ENCODE data around the gene LAMA4. TPM values are rescaled to one million over a fixed set of nuclear protein-coding genes. Genes with fewer than 3 reads are reported as not detected.

LAMA4 gene
- total RNA-seq, 1 experiment from 2014 or later: 18.4 TPM

- DNase-seq (ENCODE audit: low spot score): no peak
Observed at GRCh38 chr6:112085286-112086065, 168.9 kb downstream of the LAMA4 start.

GRCh38 chr6:112081569-112081968, 172.8 kb downstream of the LAMA4 start:
- DNase-seq (ENCODE audit: low spot score): no peak

GRCh38 chr6:112066606-112067005, 187.8 kb downstream of the LAMA4 start:
- DNase-seq (ENCODE audit: low spot score): no peak

GRCh38 chr6:112065426-112065986, 188.9 kb downstream of the LAMA4 start:
- DNase-seq (ENCODE audit: low spot score): no peak

GRCh38 chr6:112062966-112063365, 191.4 kb downstream of the LAMA4 start:
- no peak for DNase-seq (ENCODE audit: low spot score)

GRCh38 chr6:112061605-112062004, 192.8 kb downstream of the LAMA4 start:
- no peak for DNase-seq (ENCODE audit: low spot score)

Other genes with a start within 250 kb of the LAMA4 start
- gene CCN6, start 200.5 kb downstream of the LAMA4 start, total RNA-seq (2014; rRNA removed; shearing (Covaris generic)): not detected in 2 replicates
- gene TUBE1, start 167.1 kb downstream of the LAMA4 start, total RNA-seq (2014; rRNA removed; shearing (Covaris generic)): 11.9 and 17.2 TPM in 2 replicates
- 6.6 and 14.1 TPM in 2 replicates for gene FAM229B, start 167.0 kb downstream of the LAMA4 start, total RNA-seq (2014; rRNA removed; shearing (Covaris generic))
- gene RFPL4B, start 92.8 kb upstream of the LAMA4 start, total RNA-seq (2014; rRNA removed; shearing (Covaris generic)): not detected in 2 replicates

Measured in H4 (cell line).